HepG2 (cell line): ENCODE results near the gene BPIFB6. TPM values are rescaled to one million over a fixed set of nuclear protein-coding genes. Genes with fewer than 3 reads are reported as not detected.

Source experiments
- ADNP ChIP-seq: sonication (generic); formaldehyde crosslinking; IDR thresholded peaks from 2 replicates; pipeline ENCODE4 v1.4.0; 2020; ENCODE audit warnings: missing genetic modification reagents
- AGO2 ChIP-seq: fragments of 200-400 bp; formaldehyde crosslinking; optimal IDR thresholded peaks from 2 replicates; pipeline ENCODE3; 2017; ENCODE audit warnings: mild to moderate bottlenecking, low read depth, low read length, moderate library complexity
- ELK4 ChIP-seq: sonication (generic); formaldehyde crosslinking; IDR thresholded peaks from 2 replicates; pipeline ENCODE4 v1.9.0; 2021; ENCODE audit warnings: missing genetic modification reagents, borderline replicate concordance
- MTF1 ChIP-seq: sonication (generic); formaldehyde crosslinking; IDR thresholded peaks from 2 replicates; pipeline ENCODE4 v1.5.0; 2020; ENCODE audit warnings: missing genetic modification reagents
- NFE2 ChIP-seq: sonication (generic); formaldehyde crosslinking; IDR thresholded peaks from 2 replicates; pipeline ENCODE4 v1.4.0; 2020; ENCODE audit warnings: missing genetic modification reagents
- POLR2A ChIP-seq, 2 experiments: IDR thresholded peaks; 2 replicates each; pipeline ENCODE4 v1.6.1; 2011; ENCODE audit warnings: low read depth in 2 of 2, low read length in 2 of 2, mild to moderate bottlenecking in 1 of 2, moderate library complexity in 1 of 2; ENCODE audit not compliant: insufficient read depth in 1 of 2
- SMARCC2 ChIP-seq: fragments of 450-650 bp; IDR thresholded peaks from 2 replicates; pipeline ENCODE4 v1.6.1; 2017; ENCODE audit warnings: antibody characterized with exemption, mild to moderate bottlenecking
- SP1 ChIP-seq, 2 experiments: fragments of 450-650 bp in 1 of 2; sonication (generic) in 1 of 2; formaldehyde crosslinking in 1 of 2; IDR thresholded peaks; 2 replicates each; pipeline versions ENCODE4 v1.4.0 to v1.6.1; 2016 to 2020; ENCODE audit warnings: missing genetic modification reagents in 1 of 2
- SP5 ChIP-seq: IDR thresholded peaks from 2 replicates; pipeline ENCODE4 v1.6.1; 2016; ENCODE audit warnings: low read depth, borderline replicate concordance
- TP53 ChIP-seq: sonication (generic); formaldehyde crosslinking; conservative IDR thresholded peaks from 2 replicates; pipeline ENCODE4 v1.4.0; 2020; ENCODE audit warnings: missing genetic modification reagents
- ZNF20 ChIP-seq: sonication (generic); formaldehyde crosslinking; IDR thresholded peaks from 2 replicates; pipeline ENCODE4 v1.4.0; 2020; ENCODE audit warnings: mild to moderate bottlenecking, moderate library complexity, missing genetic modification reagents
- ZNF609 ChIP-seq: sonication (generic); formaldehyde crosslinking; IDR thresholded peaks from 2 replicates; pipeline ENCODE4 v1.4.0; 2020; ENCODE audit warnings: mild to moderate bottlenecking, missing genetic modification reagents, borderline replicate concordance
- ZNF703 ChIP-seq: sonication (generic); formaldehyde crosslinking; IDR thresholded peaks from 2 replicates; pipeline ENCODE4 v1.5.1; 2020; ENCODE audit warnings: missing genetic modification reagents, mild to moderate bottlenecking, moderate library complexity, borderline replicate concordance
- ZNF775 ChIP-seq: sonication (generic); formaldehyde crosslinking; IDR thresholded peaks from 2 replicates; pipeline ENCODE4 v1.4.0; 2020; ENCODE audit warnings: missing genetic modification reagents, mild to moderate bottlenecking, moderate library complexity, borderline replicate concordance
- polyA plus RNA-seq, 8 experiments: library from polyadenylated mRNA; depleted of rRNA in 3 of 8; stranded (reverse) in 7 of 8; unstranded in 1 of 8; fragments of >200 nt; fragmentation: Illumina TruSeq in 4 of 8; extraction: Trizol in 4 of 8; gene quantifications; 2 replicates each; pipeline versions ENCODE4 v1.2.1 to v1.2.3, GENCODE V29; 2011 to 2016; ENCODE audit warnings: low read depth in 4 of 8, missing spikeins in 1 of 8, mixed read lengths in 1 of 8; ENCODE audit not compliant: insufficient read depth in 1 of 8
- total RNA-seq, 5 experiments: library from RNA; depleted of rRNA; stranded (reverse); fragments of >200 nt; fragmentation: Illumina TruSeq; extraction: Trizol; gene quantifications; 2 replicates each; pipeline ENCODE4 v1.2.3, GENCODE V29; 2016; ENCODE audit warnings: low read depth in 1 of 5
- TF ChIP-seq, protein P1 (sequence below): sonication (generic); formaldehyde crosslinking; IDR thresholded peaks from 2 replicates; pipeline ENCODE4 v1.9.0; 2021; ENCODE audit warnings: missing genetic modification reagents, borderline replicate concordance
- TF ChIP-seq, protein P2 (sequence below): sonication (generic); formaldehyde crosslinking; IDR thresholded peaks from 2 replicates; pipeline ENCODE4 v1.4.0; 2020; ENCODE audit warnings: missing genetic modification reagents
- TF ChIP-seq, protein P3 (sequence below): sonication (generic); formaldehyde crosslinking; IDR thresholded peaks from 2 replicates; pipeline ENCODE4 v1.5.0; 2020; ENCODE audit warnings: missing genetic modification reagents, mild to moderate bottlenecking, borderline replicate concordance

Gene BPIFB6
- total and polyA plus RNA-seq, 2 of the 13 experiments (the other 11 are each of a cell fraction or from before 2014, with no cell fraction given), result 0.13 to 1.7 TPM

DNA sequence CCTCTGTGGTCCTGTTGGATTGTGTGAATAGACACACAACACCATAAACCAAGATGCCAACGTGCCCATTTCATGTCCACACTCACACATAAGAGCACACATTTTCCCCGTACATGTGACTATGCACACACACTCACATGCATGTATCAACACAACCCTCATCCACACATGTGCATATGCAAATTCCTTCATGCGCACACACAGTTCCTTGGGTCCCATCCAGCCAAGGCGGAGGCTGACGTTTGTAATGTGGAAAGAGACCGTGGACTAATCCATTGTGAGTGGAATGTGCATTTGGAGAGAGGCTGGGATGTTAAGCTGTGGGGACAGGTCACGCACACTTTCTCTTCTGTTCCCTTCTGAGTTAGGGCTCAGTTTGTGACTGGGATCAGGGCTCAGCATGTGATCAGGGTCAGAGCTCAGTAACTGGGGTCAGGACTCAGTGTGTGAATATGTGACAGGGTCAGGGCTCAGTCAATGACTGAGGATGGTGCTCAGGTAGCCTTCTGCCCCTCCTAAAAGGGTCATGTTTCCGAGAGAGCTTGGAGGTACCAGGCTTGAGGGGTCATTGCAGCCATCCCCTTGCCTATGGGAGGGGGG lies 24.6 kb upstream of the BPIFB6 start (continued):
- TF ChIP-seq ELK4 (CRISPR knock-in tag) (no peak), AGO2 (no peak), TP53 (CRISPR knock-in tag) (no peak), NFE2 (no peak), POLR2A (IDR thresholded peaks at IDR 0.05; ENCODE audit: insufficient read depth in 1 of 2, low read depth in 2 of 2, low read length in 2 of 2) (no peak; a peak in 1 of 4 replicates), MTF1 (no peak), ZNF703 (no peak), SP5 (0 out of 2 replicates have a peak, but pooled peaks have one; percentile 8), ZNF609 (CRISPR knock-in tag) (no peak), ADNP (no peak), SP1 (IDR thresholded peaks at IDR 0.05) (no peak), SP1 (CRISPR knock-in tag; IDR thresholded peaks at IDR 0.05) (no peak), SMARCC2 (no peak), ZNF20 (CRISPR knock-in tag) (no peak), ZNF775 (no peak)
- TF ChIP-seq, protein P1, sequence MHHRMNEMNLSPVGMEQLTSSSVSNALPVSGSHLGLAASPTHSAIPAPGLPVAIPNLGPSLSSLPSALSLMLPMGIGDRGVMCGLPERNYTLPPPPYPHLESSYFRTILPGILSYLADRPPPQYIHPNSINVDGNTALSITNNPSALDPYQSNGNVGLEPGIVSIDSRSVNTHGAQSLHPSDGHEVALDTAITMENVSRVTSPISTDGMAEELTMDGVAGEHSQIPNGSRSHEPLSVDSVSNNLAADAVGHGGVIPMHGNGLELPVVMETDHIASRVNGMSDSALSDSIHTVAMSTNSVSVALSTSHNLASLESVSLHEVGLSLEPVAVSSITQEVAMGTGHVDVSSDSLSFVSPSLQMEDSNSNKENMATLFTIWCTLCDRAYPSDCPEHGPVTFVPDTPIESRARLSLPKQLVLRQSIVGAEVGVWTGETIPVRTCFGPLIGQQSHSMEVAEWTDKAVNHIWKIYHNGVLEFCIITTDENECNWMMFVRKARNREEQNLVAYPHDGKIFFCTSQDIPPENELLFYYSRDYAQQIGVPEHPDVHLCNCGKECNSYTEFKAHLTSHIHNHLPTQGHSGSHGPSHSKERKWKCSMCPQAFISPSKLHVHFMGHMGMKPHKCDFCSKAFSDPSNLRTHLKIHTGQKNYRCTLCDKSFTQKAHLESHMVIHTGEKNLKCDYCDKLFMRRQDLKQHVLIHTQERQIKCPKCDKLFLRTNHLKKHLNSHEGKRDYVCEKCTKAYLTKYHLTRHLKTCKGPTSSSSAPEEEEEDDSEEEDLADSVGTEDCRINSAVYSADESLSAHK (CRISPR knock-in tag), result no peak
- TF ChIP-seq, protein P2, sequence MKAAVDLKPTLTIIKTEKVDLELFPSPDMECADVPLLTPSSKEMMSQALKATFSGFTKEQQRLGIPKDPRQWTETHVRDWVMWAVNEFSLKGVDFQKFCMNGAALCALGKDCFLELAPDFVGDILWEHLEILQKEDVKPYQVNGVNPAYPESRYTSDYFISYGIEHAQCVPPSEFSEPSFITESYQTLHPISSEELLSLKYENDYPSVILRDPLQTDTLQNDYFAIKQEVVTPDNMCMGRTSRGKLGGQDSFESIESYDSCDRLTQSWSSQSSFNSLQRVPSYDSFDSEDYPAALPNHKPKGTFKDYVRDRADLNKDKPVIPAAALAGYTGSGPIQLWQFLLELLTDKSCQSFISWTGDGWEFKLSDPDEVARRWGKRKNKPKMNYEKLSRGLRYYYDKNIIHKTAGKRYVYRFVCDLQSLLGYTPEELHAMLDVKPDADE, result no peak
- TF ChIP-seq, protein P3, sequence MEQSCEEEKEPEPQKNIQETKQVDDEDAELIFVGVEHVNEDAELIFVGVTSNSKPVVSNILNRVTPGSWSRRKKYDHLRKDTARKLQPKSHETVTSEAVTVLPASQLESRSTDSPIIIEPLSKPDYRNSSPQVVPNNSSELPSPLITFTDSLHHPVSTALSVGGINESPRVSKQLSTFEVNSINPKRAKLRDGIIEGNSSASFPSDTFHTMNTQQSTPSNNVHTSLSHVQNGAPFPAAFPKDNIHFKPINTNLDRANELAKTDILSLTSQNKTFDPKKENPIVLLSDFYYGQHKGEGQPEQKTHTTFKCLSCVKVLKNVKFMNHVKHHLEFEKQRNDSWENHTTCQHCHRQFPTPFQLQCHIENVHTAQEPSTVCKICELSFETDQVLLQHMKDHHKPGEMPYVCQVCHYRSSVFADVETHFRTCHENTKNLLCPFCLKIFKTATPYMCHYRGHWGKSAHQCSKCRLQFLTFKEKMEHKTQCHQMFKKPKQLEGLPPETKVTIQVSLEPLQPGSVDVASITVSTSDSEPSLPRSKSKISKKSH (CRISPR knock-in tag), result no peak
